Vagina (tissue), 2 donors: Measurements from ENCODE around the gene MADD. TPM values are rescaled to one million over a fixed set of nuclear protein-coding genes. Genes with fewer than 3 reads are reported as not detected.

ENCODE experiments used
- DNase-seq, 2 donors: peaks; one replicate each; pipeline ENCODE4 v3.0.0-alpha.2; 2017; ENCODE audit errors: extremely low spot score in 2 of 2
- H3K27ac ChIP-seq: fragments of 200-600 bp; sonication (generic); one replicate; pipeline ENCODE4 v1.5.1; 2019
- H3K27me3 ChIP-seq: fragments of 200-600 bp; sonication (generic); one replicate; pipeline ENCODE4 v1.5.1; 2019
- H3K36me3 ChIP-seq, 2 donors: fragments of 200-600 bp; sonication (generic); one replicate each; pipeline ENCODE4 v1.5.1; 2017 to 2019
- H3K4me1 ChIP-seq: fragments of 200-600 bp; sonication (generic); one replicate; pipeline ENCODE4 v1.5.1; 2019
- H3K4me3 ChIP-seq, 2 donors: fragments of 200-600 bp; sonication (generic); 1 replicate in 1 of 2; 2 replicates in 1 of 2; pipeline ENCODE4 v1.5.1; 2016 to 2019
- H3K9me3 ChIP-seq: fragments of 200-600 bp; sonication (generic); one replicate; pipeline ENCODE4 v1.5.1; 2019
- POLR2A ChIP-seq, 2 donors: fragments of 450-650 bp; IDR thresholded peaks; one replicate each; pipeline ENCODE4 v1.6.1; 2017; ENCODE audit warnings: antibody characterized with exemption in 2 of 2, mild to moderate bottlenecking in 2 of 2, moderate library complexity in 2 of 2
- POLR2AphosphoS5 ChIP-seq, 2 donors: sonication (generic); formaldehyde crosslinking; IDR thresholded peaks; one replicate each; pipeline ENCODE4 v1.9.0; 2017; ENCODE audit warnings: antibody characterized with exemption in 2 of 2, mild to moderate bottlenecking in 2 of 2, low read depth in 1 of 2; ENCODE audit not compliant: insufficient read depth in 1 of 2
- intact Hi-C: fragments of 100-400 bp; cut with DNase I; formaldehyde crosslinking; loops from one replicate; pipeline ENCODE4 v1.15.1; 2023
- total RNA-seq: library from RNA; depleted of rRNA; stranded (reverse); fragments of >200 nt; gene quantifications from one replicate; pipeline ENCODE4 v1.2.3, GENCODE V29; 2016
- TF ChIP-seq, protein P1 (sequence below), 3 experiments: fragments of 450-650 bp in 2 of 3; fragments of 200-600 bp in 1 of 3; sonication (generic) in 1 of 3; IDR thresholded peaks; one replicate each; pipeline ENCODE4 v1.5.1; 2017 to 2019; ENCODE audit warnings: antibody characterized with exemption in 3 of 3, mild to moderate bottlenecking in 2 of 3, moderate library complexity in 2 of 3

MADD gene
- total RNA-seq, 1 donor from 2014 or later = 56.5 TPM

DNA sequence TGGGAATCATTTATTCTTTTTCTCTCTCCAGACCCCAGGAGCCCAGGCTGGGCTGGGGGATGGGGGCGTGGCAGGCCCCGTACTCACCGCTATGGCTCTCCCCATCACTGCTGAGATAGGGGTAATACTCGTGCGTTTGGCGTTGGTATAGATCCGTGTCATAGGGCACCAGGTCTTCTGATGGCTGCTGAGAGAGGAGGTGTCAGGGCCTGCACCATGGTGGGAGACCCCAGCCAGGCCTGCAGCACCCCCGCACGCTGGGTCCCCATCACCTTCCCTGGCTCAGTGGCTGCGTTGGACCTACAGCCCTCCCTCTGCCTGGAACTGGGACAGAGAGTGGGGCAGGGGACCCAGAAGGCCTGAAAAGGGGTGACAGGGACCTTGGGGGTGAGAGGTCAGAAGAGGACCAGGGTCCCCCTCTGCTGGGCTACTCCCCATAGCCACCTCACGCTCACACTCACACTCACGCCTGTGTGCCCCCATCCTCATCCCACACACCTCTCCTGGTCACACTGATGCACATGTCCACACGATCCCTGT is 105.7 kb downstream of the MADD start:
- intact Hi-C loops = loop anchor here (5.0 to 10.0 kb wide), 2 partner anchors 77 to 239 kb away; no protein-coding TSS in a partner anchor
- peak overlapping the region in 1 of 2 donors; percentile 2 for H3K4me3 ChIP-seq
- no peak for DNase-seq
- H3K36me3 ChIP-seq = no peaks in the 10 kb centered on the region
- TF ChIP-seq POLR2AphosphoS5 (IDR thresholded peaks at IDR 0.05; ENCODE audit: insufficient read depth in 1 of 2, low read depth in 1 of 2) = no peak
- TF ChIP-seq, protein P1, sequence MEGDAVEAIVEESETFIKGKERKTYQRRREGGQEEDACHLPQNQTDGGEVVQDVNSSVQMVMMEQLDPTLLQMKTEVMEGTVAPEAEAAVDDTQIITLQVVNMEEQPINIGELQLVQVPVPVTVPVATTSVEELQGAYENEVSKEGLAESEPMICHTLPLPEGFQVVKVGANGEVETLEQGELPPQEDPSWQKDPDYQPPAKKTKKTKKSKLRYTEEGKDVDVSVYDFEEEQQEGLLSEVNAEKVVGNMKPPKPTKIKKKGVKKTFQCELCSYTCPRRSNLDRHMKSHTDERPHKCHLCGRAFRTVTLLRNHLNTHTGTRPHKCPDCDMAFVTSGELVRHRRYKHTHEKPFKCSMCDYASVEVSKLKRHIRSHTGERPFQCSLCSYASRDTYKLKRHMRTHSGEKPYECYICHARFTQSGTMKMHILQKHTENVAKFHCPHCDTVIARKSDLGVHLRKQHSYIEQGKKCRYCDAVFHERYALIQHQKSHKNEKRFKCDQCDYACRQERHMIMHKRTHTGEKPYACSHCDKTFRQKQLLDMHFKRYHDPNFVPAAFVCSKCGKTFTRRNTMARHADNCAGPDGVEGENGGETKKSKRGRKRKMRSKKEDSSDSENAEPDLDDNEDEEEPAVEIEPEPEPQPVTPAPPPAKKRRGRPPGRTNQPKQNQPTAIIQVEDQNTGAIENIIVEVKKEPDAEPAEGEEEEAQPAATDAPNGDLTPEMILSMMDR (IDR thresholded peaks at IDR 0.05) = no peak
- TF ChIP-seq POLR2A (IDR thresholded peaks at IDR 0.05) = no peak
- H3K27me3 ChIP-seq = no peaks in the 10 kb centered on the region
- H3K4me1 ChIP-seq = no peaks in the 10 kb centered on the region
- H3K9me3 ChIP-seq = no peaks in the 10 kb centered on the region
- no peak overlapping the region for H3K27ac ChIP-seq

DNA sequence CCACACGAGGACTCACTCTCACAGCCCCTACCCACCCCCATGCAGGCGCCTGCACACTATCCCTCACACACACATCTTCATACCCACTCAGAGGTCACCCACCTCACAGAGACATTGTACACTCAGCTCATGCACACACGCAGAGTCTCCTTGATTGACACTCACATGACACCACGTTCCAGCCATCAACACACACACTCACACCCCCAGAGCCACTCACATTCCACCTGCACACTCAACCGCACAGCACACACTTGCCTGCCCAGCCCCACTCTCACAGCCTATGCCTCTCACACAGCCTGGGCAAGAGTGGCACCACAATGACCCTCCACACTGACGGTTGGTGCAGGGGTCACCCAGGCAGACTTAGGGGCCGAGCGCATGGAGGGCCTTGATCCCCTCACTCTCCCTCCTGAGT is 106.2 kb downstream of the MADD start:
- TF ChIP-seq POLR2A (IDR thresholded peaks at IDR 0.05) = no peak
- TF ChIP-seq POLR2AphosphoS5 (IDR thresholded peaks at IDR 0.05; ENCODE audit: insufficient read depth in 1 of 2, low read depth in 1 of 2) = no peak
- TF ChIP-seq, protein P1 (IDR thresholded peaks at IDR 0.05) = no peak
- no peak overlapping the region for H3K27ac ChIP-seq

DNA sequence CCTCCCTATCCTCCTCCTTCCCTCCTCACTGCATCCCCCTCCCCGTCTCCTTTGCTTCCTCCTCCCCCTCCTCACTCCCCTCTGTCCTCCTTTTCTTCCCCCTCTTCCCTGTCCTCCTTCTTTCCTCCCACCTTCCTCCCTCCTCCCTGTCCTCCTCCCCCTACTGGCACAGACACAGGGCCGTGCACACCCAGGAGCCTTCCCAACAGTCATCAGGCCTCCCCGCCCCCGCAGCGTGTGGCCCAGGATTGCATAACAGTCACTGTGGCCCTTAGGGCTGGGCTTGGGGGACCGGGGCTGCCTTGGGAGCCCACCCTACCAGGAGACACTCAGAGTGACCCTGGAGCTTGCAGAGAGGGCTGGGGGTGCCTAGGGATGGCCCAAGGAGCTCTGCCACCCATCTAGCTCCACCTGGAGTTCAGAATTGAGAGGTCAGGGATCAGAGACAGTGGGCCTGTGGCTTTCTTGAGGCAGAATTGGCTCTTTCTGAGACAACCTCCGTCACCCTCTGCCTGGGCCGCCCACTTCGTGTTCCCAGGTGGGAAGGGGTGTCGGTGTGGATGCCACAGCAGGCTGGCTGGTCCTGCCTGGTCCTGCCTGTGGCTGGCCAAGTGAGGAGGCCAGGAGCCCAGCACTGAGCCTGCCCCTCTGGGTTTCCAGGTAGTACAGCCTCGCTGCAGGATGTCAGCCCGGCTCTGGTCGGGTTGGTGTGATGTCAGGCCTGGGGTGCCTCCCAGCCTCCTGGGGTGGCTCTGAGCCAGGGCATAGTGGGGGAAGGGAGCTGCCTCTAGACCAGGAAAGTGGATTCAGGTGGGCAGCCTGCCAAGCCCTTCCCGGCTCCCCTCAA is 106.8 kb downstream of the MADD start:
- no peaks in the 10 kb centered on the region for H3K9me3 ChIP-seq
- H3K27me3 ChIP-seq = no peaks in the 10 kb centered on the region
- H3K4me3 ChIP-seq = peak overlapping the region in 1 of 2 donors; percentile 8
- H3K4me1 ChIP-seq = no peaks in the 10 kb centered on the region
- TF ChIP-seq POLR2A (IDR thresholded peaks at IDR 0.05) (no peak), POLR2AphosphoS5 (IDR thresholded peaks at IDR 0.05; ENCODE audit: insufficient read depth in 1 of 2, low read depth in 1 of 2) (no peak)
- TF ChIP-seq, protein P1 (IDR thresholded peaks at IDR 0.05) = no peak
- no peaks in the 10 kb centered on the region for H3K36me3 ChIP-seq
- no peak for DNase-seq
- intact Hi-C loops = loop anchor here (5.0 to 10.0 kb wide), 2 partner anchors 76 to 238 kb away; no protein-coding TSS in a partner anchor
- no peak overlapping the region for H3K27ac ChIP-seq

More for the DNA sequence above, 106.2 kb downstream of the MADD start:
- Histone ChIP-seq H3K4me3 (peak overlapping the region in 1 of 2 donors; percentile 2), H3K27me3 (no peaks in the 10 kb centered on the region), H3K9me3 (no peaks in the 10 kb centered on the region), H3K4me1 (no peaks in the 10 kb centered on the region), H3K36me3 (no peaks in the 10 kb centered on the region)
- DNase-seq = no peak
- intact Hi-C loops = loop anchor here (5.0 to 10.0 kb wide), 2 partner anchors 76 to 239 kb away; no protein-coding TSS in a partner anchor

DNA sequence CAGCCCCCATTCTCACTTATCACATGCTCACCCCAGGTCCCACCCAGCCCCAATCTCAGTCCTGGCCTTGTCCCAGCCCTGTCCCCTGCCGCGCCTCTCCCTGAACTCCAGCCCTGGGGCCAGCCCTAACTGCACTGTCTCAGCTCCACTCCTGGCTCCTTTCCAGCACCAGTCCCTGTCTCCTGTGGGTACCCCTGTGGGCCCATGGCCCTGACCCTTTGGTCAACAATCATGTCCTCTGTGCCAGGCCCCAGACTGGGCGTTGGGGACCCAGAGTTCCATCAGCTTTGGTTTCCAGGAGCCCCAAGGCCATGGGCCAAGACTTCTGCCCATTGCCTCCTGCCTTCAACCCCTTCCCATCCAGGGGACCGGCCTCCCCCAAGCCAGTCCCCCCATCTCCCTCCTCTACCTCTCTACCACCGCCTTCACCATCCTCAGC is 107.7 kb downstream of the MADD start:
- Histone ChIP-seq H3K4me3 (peak overlapping the region in 1 of 2 donors; percentile 29), H3K36me3 (no peaks in the 10 kb centered on the region), H3K4me1 (no peaks in the 10 kb centered on the region), H3K27ac (peak overlapping the region; percentile 27), H3K9me3 (no peaks in the 10 kb centered on the region), H3K27me3 (no peaks in the 10 kb centered on the region)
- TF ChIP-seq POLR2A (IDR thresholded peaks at IDR 0.05) (no peak), POLR2AphosphoS5 (IDR thresholded peaks at IDR 0.05; ENCODE audit: insufficient read depth in 1 of 2, low read depth in 1 of 2) (no peak)
- TF ChIP-seq, protein P1 (IDR thresholded peaks at IDR 0.05) = no peak
- intact Hi-C loops = loop anchor here (5.0 to 10.0 kb wide), 2 partner anchors 75 to 237 kb away; no protein-coding TSS in a partner anchor
- DNase-seq = no peak
